Spleen (tissue), 11 donors: ENCODE data around the gene BANP. TPM values are rescaled to one million over a fixed set of nuclear protein-coding genes. Genes with fewer than 3 reads are reported as not detected.
"Not testable (repeated sequence)": the region's sequence is repeated elsewhere in the genome, so short reads cannot be mapped to it uniquely, and the experiment has no call there.

Experiments used
- DNase-seq: peaks from one replicate; pipeline ENCODE4 v3.0.0-alpha.2; 2020
- H3K27ac ChIP-seq, 8 donors: fragments of 200-600 bp; sonication (generic) in 7 of 8; 1 replicate in 4 of 8; 2 replicates in 4 of 8; pipeline versions ENCODE4 v1.5.0 to v1.8.0; 2016 to 2021; ENCODE audit warnings: inconsistent platforms in 4 of 8, mild to moderate bottlenecking in 4 of 8, moderate library complexity in 1 of 8
- H3K27me3 ChIP-seq, 7 donors: fragments of 200-600 bp; sonication (generic) in 6 of 7; replicated peaks in 1 of 7; 1 replicate in 4 of 7; 2 replicates in 3 of 7; pipeline versions ENCODE4 v1.5.0 to v1.8.0; 2016 to 2021; ENCODE audit warnings: inconsistent platforms in 3 of 7, mild to moderate bottlenecking in 1 of 7
- H3K36me3 ChIP-seq, 6 donors: fragments of 200-600 bp; sonication (generic) in 5 of 6; 1 replicate in 4 of 6; 2 replicates in 2 of 6; pipeline versions ENCODE4 v1.5.0 to v1.8.0; 2016 to 2021; ENCODE audit warnings: inconsistent platforms in 2 of 6
- H3K4me1 ChIP-seq, 6 donors: fragments of 200-600 bp; sonication (generic) in 5 of 6; 1 replicate in 3 of 6; 2 replicates in 3 of 6; pipeline versions ENCODE4 v1.5.0 to v1.8.0; 2016 to 2021; ENCODE audit warnings: inconsistent platforms in 3 of 6
- H3K4me3 ChIP-seq, 8 donors: fragments of 200-600 bp; sonication (generic) in 7 of 8; 1 replicate in 4 of 8; 2 replicates in 4 of 8; pipeline versions ENCODE4 v1.5.0 to v1.8.0; 2016 to 2021; ENCODE audit warnings: inconsistent platforms in 4 of 8, mild to moderate bottlenecking in 4 of 8, moderate library complexity in 2 of 8
- H3K9me3 ChIP-seq, 8 donors: fragments of 200-600 bp; sonication (generic) in 7 of 8; 1 replicate in 4 of 8; 2 replicates in 4 of 8; pipeline versions ENCODE4 v1.5.0 to v1.8.0; 2016 to 2021; ENCODE audit warnings: inconsistent platforms in 4 of 8
- POLR2A ChIP-seq, 3 donors: fragments of 450-650 bp; IDR thresholded peaks; one replicate each; pipeline ENCODE4 v1.5.1; 2017; ENCODE audit warnings: antibody characterized with exemption in 3 of 3, mild to moderate bottlenecking in 1 of 3
- POLR2AphosphoS5 ChIP-seq, 3 donors: sonication (generic); formaldehyde crosslinking; IDR thresholded peaks; one replicate each; pipeline ENCODE4 v1.5.1; 2017; ENCODE audit warnings: antibody characterized with exemption in 3 of 3
- WGBS, 5 donors: extraction: QIAGEN DNeasy Blood & Tissue Kit in 3 of 5; methylation state at CpG; one replicate each; pipeline versions ENCODE4 v1.1.5 to v1.1.7; 2013 to 2018; 5-methylcytosine and 5-hydroxymethylcytosine counted together
- intact Hi-C: fragments of 100-400 bp; cut with DNase I; formaldehyde crosslinking; loops from one replicate; pipeline ENCODE4 v1.15.0; 2023; ENCODE audit warnings: low total_unique reads
- polyA plus RNA-seq, 3 donors: library from polyadenylated mRNA; stranded (reverse); fragments of 200-250 nt; gene quantifications; one replicate each; pipeline ENCODE4 v1.2.1, GENCODE V29; 2013
- total RNA-seq, 7 donors: library from RNA; depleted of rRNA in 3 of 7; stranded (reverse); fragments of >200 nt in 3 of 7; fragmentation: NEBNext Ultra II Directional in 4 of 7; extraction: Animal tissue kit (Norgen Biotek cat#: 25700) in 4 of 7; gene quantifications; one replicate each; pipeline versions ENCODE4 v1.1.0 to v1.2.1, GENCODE V29; 2016 to 2021
- TF ChIP-seq, protein P1 (sequence below), 11 experiments: fragments of 200-600 bp in 7 of 11; fragments of 450-650 bp in 4 of 11; sonication (generic) in 4 of 11; IDR thresholded peaks in 8 of 11; conservative IDR thresholded peaks in 3 of 11; 1 replicate in 7 of 11; 2 replicates in 4 of 11; pipeline versions ENCODE4 v1.4.0 to v1.8.0; 2016 to 2021; ENCODE audit warnings: antibody characterized with exemption in 11 of 11, inconsistent platforms in 4 of 11, mild to moderate bottlenecking in 1 of 11
- donor health status: healthy with polysubstance abuse.
- donor health status: DM: no; HTN: no; CAD: no; lungs with moderate emphysema.
- donor health status: DM: no; HTN: no; CAD: no.
- donor health status: Bipolar disorder and iron deficiency.
- donor health status: healthy.
- donor health status: DM: no; HTN: no; CAD: no.
- donor health status: DM: yes; HTN: yes; CAD: no.

BANP gene
- total and polyA plus RNA-seq, 10 donors: 15.9 to 57.1 (median 42.7) TPM

DNA sequence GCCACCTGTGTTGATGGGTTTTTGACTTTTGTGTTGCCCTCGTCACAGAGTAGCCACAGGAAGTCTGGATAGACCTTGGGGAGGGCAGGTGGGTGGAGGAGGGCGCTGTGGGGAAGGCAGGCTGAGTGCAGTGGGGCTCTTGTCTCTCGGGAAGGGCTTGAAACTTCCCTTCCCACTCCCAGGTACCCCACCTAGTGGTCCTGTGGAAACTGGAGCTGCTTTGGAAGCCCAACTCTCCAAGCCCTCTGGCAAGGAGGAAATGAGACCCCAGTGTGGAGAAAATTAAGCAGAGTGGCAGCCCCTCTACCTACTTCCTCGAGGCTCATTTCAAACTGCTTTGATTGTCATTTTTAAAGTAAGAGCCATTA is 24.1 kb upstream of the BANP start:
- 20 to 54% (median 35%) methylated on average over 3 to 4 of the region's 4 CpGs for WGBS, 5 donors
- no peaks in the 10 kb centered on the region for H3K9me3 ChIP-seq
- peaks cover 0 to 23% (median 0%) of the 10 kb centered on the region in 7 donors for H3K27me3 ChIP-seq
- peaks cover 9 to 49% (median 29%) of the 10 kb centered on the region in 6 donors for H3K4me1 ChIP-seq
- H3K36me3 ChIP-seq: no peaks in the 10 kb centered on the region
- no peak overlapping the region for H3K4me3 ChIP-seq
- no peak for TF ChIP-seq POLR2A (IDR thresholded peaks at IDR 0.05)
- TF ChIP-seq, protein P1, sequence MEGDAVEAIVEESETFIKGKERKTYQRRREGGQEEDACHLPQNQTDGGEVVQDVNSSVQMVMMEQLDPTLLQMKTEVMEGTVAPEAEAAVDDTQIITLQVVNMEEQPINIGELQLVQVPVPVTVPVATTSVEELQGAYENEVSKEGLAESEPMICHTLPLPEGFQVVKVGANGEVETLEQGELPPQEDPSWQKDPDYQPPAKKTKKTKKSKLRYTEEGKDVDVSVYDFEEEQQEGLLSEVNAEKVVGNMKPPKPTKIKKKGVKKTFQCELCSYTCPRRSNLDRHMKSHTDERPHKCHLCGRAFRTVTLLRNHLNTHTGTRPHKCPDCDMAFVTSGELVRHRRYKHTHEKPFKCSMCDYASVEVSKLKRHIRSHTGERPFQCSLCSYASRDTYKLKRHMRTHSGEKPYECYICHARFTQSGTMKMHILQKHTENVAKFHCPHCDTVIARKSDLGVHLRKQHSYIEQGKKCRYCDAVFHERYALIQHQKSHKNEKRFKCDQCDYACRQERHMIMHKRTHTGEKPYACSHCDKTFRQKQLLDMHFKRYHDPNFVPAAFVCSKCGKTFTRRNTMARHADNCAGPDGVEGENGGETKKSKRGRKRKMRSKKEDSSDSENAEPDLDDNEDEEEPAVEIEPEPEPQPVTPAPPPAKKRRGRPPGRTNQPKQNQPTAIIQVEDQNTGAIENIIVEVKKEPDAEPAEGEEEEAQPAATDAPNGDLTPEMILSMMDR (IDR thresholded peaks at IDR 0.05 in 8 of 11, conservative IDR thresholded peaks at IDR 0.05 in 3 of 11): no peak
- TF ChIP-seq POLR2AphosphoS5 (IDR thresholded peaks at IDR 0.05): no peak
- no peak overlapping the region for H3K27ac ChIP-seq
- DNase-seq: no peak
- intact Hi-C loops: no loop called here

DNA sequence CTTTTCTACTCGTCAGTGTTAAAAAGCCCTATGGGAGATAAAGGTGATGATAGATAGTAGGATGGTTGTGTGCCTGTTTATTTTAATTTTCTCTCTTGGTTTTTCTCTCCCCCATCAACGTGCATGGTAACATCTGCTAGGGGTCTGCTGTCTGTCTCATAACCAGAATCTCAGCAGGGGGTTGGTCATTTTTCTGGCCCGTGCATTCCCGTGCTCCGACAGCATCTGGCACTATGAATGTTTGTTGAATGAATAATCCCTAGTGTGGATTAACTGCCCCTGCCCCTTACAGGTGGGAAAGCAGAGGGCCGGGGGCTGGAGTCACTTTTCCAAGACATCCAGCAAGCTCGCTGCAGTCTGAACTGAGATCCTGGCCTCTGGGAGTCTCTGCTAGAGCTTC is 21.2 kb upstream of the BANP start:
- 80 to 90% (median 84%) methylated on average over 7 of the region's 7 CpGs for WGBS, 5 donors
- no peak overlapping the region for H3K27ac ChIP-seq
- no peaks in the 10 kb centered on the region for H3K9me3 ChIP-seq
- intact Hi-C loops: no loop called here
- H3K36me3 ChIP-seq: no peaks in the 10 kb centered on the region
- DNase-seq: no peak
- TF ChIP-seq POLR2AphosphoS5 (IDR thresholded peaks at IDR 0.05): no peak
- no peak for TF ChIP-seq POLR2A (IDR thresholded peaks at IDR 0.05)
- TF ChIP-seq, protein P1 (IDR thresholded peaks at IDR 0.05 in 8 of 11, conservative IDR thresholded peaks at IDR 0.05 in 3 of 11): no peak
- H3K4me1 ChIP-seq: peaks cover 9 to 28% (median 22%) of the 10 kb centered on the region in 6 donors
- H3K27me3 ChIP-seq: peaks cover 0 to 23% (median 0%) of the 10 kb centered on the region in 7 donors
- H3K4me3 ChIP-seq: no peak overlapping the region

GRCh38 chr16:87930456-87930855 is 20.8 kb upstream of the BANP start:
- Histone ChIP-seq H3K9me3 (no peaks in the 10 kb centered on the region), H3K36me3 (no peaks in the 10 kb centered on the region), H3K27me3 (peaks cover 0 to 19% (median 0%) of the 10 kb centered on the region in 7 donors), H3K4me1 (peaks cover 9 to 28% (median 19%) of the 10 kb centered on the region in 6 donors), H3K4me3 (no peak overlapping the region), H3K27ac (no peak overlapping the region)
- 51 to 72% (median 64%) methylated on average over 10 to 11 of the region's 11 CpGs for WGBS, 5 donors
- intact Hi-C loops: no loop called here
- no peak for DNase-seq
- no peak for TF ChIP-seq POLR2A (IDR thresholded peaks at IDR 0.05)
- TF ChIP-seq, protein P1 (IDR thresholded peaks at IDR 0.05 in 8 of 11, conservative IDR thresholded peaks at IDR 0.05 in 3 of 11): peak in 3 of 11 experiments; percentile 8 to 22 (median 19)

- H3K9me3 ChIP-seq: no peaks in the 10 kb centered on the region
- peaks cover 2 to 17% (median 9%) of the 10 kb centered on the region in 6 donors for H3K4me1 ChIP-seq
- H3K4me3 ChIP-seq: no peak overlapping the region
- peaks cover 0 to 14% (median 0%) of the 10 kb centered on the region in 7 donors for H3K27me3 ChIP-seq
- intact Hi-C loops: no loop called here
- 80 to 87% (median 85%) methylated on average over 17 of the region's 17 CpGs for WGBS, 5 donors
- H3K27ac ChIP-seq: no peak overlapping the region
- TF ChIP-seq, protein P1 (IDR thresholded peaks at IDR 0.05 in 8 of 11, conservative IDR thresholded peaks at IDR 0.05 in 3 of 11): no peak
- TF ChIP-seq POLR2AphosphoS5 (IDR thresholded peaks at IDR 0.05) (no peak), POLR2A (IDR thresholded peaks at IDR 0.05) (no peak)
- no peaks in the 10 kb centered on the region for H3K36me3 ChIP-seq
- no peak for DNase-seq
Observed at GRCh38 chr16:87931504-87931903, 19.7 kb upstream of the BANP start.

- intact Hi-C loops, H3K36me3 ChIP-seq, H3K9me3 ChIP-seq, H3K27ac ChIP-seq, H3K4me3 ChIP-seq, H3K4me1 ChIP-seq, DNase-seq, H3K27me3 ChIP-seq: not testable (repeated sequence)
- 90 to 98% (median 93%) methylated on average over 13 to 17 of the region's 17 CpGs for WGBS, 5 donors
Observed at GRCh38 chr16:87932475-87933139, 18.6 kb upstream of the BANP start.
